Skeletal muscle satellite cell (primary cell): ENCODE data around the gene CSRP2.

Experiments
- H3K27me3 ChIP-seq: 2 replicates; pipeline ENCODE4 v1.7.0; 2013; ENCODE audit warnings: low read length; ENCODE audit not compliant: control insufficient read depth, insufficient read depth
- H3K36me3 ChIP-seq: 2 replicates; pipeline ENCODE4 v1.7.0; 2013; ENCODE audit warnings: mild to moderate bottlenecking, control low read depth, low read length; ENCODE audit not compliant: insufficient read depth
- H3K4me1 ChIP-seq: 2 replicates; pipeline ENCODE4 v1.7.0; 2013; ENCODE audit warnings: low read length; ENCODE audit not compliant: control insufficient read depth, insufficient read depth
- H3K4me2 ChIP-seq: 2 replicates; pipeline ENCODE4 v1.7.0; 2013; ENCODE audit warnings: mild to moderate bottlenecking, low read length
- H3K4me3 ChIP-seq: 2 replicates; pipeline ENCODE4 v1.7.0; 2013; ENCODE audit warnings: low read length
- H3K9ac ChIP-seq: 2 replicates; pipeline ENCODE4 v1.7.0; 2013; ENCODE audit warnings: mild to moderate bottlenecking, low read depth, low read length, moderate library complexity
- H3K9me3 ChIP-seq: replicated peaks from 2 replicates; pipeline ENCODE4 v1.7.0; 2013; ENCODE audit warnings: mild to moderate bottlenecking, control low read depth, low read length

CSRP2 gene

GRCh38 chr12:76848132-76848531 lies 30.7 kb downstream of the CSRP2 start:
- no peak overlapping the region for H3K9ac ChIP-seq
- no peaks in the 10 kb centered on the region for H3K4me1 ChIP-seq
- no peaks in the 10 kb centered on the region for H3K27me3 ChIP-seq
- no peak overlapping the region for H3K4me3 ChIP-seq
- peaks cover 25% of the 10 kb centered on the region for H3K36me3 ChIP-seq
- no peaks in the 10 kb centered on the region for H3K9me3 ChIP-seq
- H3K4me2 ChIP-seq = no peak overlapping the region

GRCh38 chr12:76847260-76847659 lies 31.6 kb downstream of the CSRP2 start:
- Histone ChIP-seq H3K4me2 (no peak overlapping the region), H3K36me3 (peaks cover 25% of the 10 kb centered on the region)

GRCh38 chr12:76836633-76837032 lies 42.2 kb downstream of the CSRP2 start:
- peaks cover 18% of the 10 kb centered on the region for H3K36me3 ChIP-seq
- no peaks in the 10 kb centered on the region for H3K27me3 ChIP-seq
- H3K4me2 ChIP-seq = no peak overlapping the region
- H3K4me1 ChIP-seq = no peaks in the 10 kb centered on the region
- no peak overlapping the region for H3K4me3 ChIP-seq
- H3K9me3 ChIP-seq = no peaks in the 10 kb centered on the region
- H3K9ac ChIP-seq = no peak overlapping the region

More at GRCh38 chr12:76847260-76847659, 31.6 kb downstream of the CSRP2 start:
- no peak overlapping the region for H3K4me3 ChIP-seq
- no peaks in the 10 kb centered on the region for H3K9me3 ChIP-seq
- no peak overlapping the region for H3K9ac ChIP-seq
- no peaks in the 10 kb centered on the region for H3K4me1 ChIP-seq
- no peaks in the 10 kb centered on the region for H3K27me3 ChIP-seq

GRCh38 chr12:76830436-76830835 lies 48.4 kb downstream of the CSRP2 start:
- H3K9me3 ChIP-seq = no peaks in the 10 kb centered on the region
- peaks cover 32% of the 10 kb centered on the region for H3K36me3 ChIP-seq
- no peak overlapping the region for H3K9ac ChIP-seq
- H3K4me3 ChIP-seq = no peak overlapping the region
- H3K27me3 ChIP-seq = no peaks in the 10 kb centered on the region
- no peak overlapping the region for H3K4me2 ChIP-seq
- H3K4me1 ChIP-seq = no peaks in the 10 kb centered on the region

- Histone ChIP-seq H3K36me3 (peaks cover 3% of the 10 kb centered on the region), H3K27me3 (no peaks in the 10 kb centered on the region), H3K4me1 (no peaks in the 10 kb centered on the region), H3K4me3 (no peak overlapping the region), H3K4me2 (no peak overlapping the region), H3K9ac (no peak overlapping the region), H3K9me3 (no peaks in the 10 kb centered on the region)
These were observed 57.8 kb downstream of the CSRP2 start for GRCh38 chr12:76820888-76821482.

- H3K4me1 ChIP-seq = no peaks in the 10 kb centered on the region
- H3K4me2 ChIP-seq = no peak overlapping the region
- H3K9me3 ChIP-seq = no peaks in the 10 kb centered on the region
- H3K27me3 ChIP-seq = no peaks in the 10 kb centered on the region
- peaks cover 3% of the 10 kb centered on the region for H3K36me3 ChIP-seq
- H3K4me3 ChIP-seq = no peak overlapping the region
- H3K9ac ChIP-seq = no peak overlapping the region
These were observed 64.8 kb downstream of the CSRP2 start for GRCh38 chr12:76813972-76814371.

GRCh38 chr12:76813265-76813664 lies 65.6 kb downstream of the CSRP2 start:
- peaks cover 2% of the 10 kb centered on the region for H3K36me3 ChIP-seq
- no peaks in the 10 kb centered on the region for H3K4me1 ChIP-seq
- no peak overlapping the region for H3K4me3 ChIP-seq
- no peak overlapping the region for H3K9ac ChIP-seq
- no peaks in the 10 kb centered on the region for H3K9me3 ChIP-seq
- no peak overlapping the region for H3K4me2 ChIP-seq
- H3K27me3 ChIP-seq = no peaks in the 10 kb centered on the region

GRCh38 chr12:76811976-76812375 lies 66.8 kb downstream of the CSRP2 start:
- Histone ChIP-seq H3K27me3 (no peaks in the 10 kb centered on the region), H3K4me1 (no peaks in the 10 kb centered on the region), H3K9me3 (no peaks in the 10 kb centered on the region), H3K36me3 (peaks cover 6% of the 10 kb centered on the region), H3K9ac (no peak overlapping the region), H3K4me3 (no peak overlapping the region), H3K4me2 (no peak overlapping the region)

- Histone ChIP-seq H3K4me2 (no peak overlapping the region), H3K27me3 (no peaks in the 10 kb centered on the region), H3K36me3 (peaks cover 13% of the 10 kb centered on the region), H3K9ac (no peak overlapping the region), H3K4me1 (no peaks in the 10 kb centered on the region), H3K9me3 (no peaks in the 10 kb centered on the region), H3K4me3 (no peak overlapping the region)
These were observed 68.0 kb downstream of the CSRP2 start for GRCh38 chr12:76810671-76811419.
